Sigmoid colon (tissue), 7 donors: ENCODE measurements around the gene PLEKHG5. TPM values are rescaled to one million over a fixed set of nuclear protein-coding genes. Genes with fewer than 3 reads are reported as not detected.

Source experiments
- DNase-seq: peaks from one replicate; pipeline ENCODE4 v3.0.0-alpha.2; 2019
- H3K27ac ChIP-seq, 4 donors: fragments of 200-600 bp; sonication (generic); one replicate each; pipeline ENCODE4 v1.5.1; 2016 to 2019; ENCODE audit warnings: mild to moderate bottlenecking in 1 of 4
- H3K27me3 ChIP-seq, 3 donors: fragments of 200-600 bp; sonication (generic); one replicate each; pipeline ENCODE4 v1.5.1; 2019; ENCODE audit warnings: mild to moderate bottlenecking in 1 of 3
- H3K36me3 ChIP-seq, 4 donors: fragments of 200-600 bp; sonication (generic); one replicate each; pipeline ENCODE4 v1.5.1; 2016 to 2019
- H3K4me1 ChIP-seq, 4 donors: fragments of 200-600 bp; sonication (generic); one replicate each; pipeline ENCODE4 v1.5.1; 2017 to 2019
- H3K4me3 ChIP-seq, 4 donors: fragments of 200-600 bp; sonication (generic); one replicate each; pipeline ENCODE4 v1.5.1; 2017 to 2019; ENCODE audit warnings: mild to moderate bottlenecking in 2 of 4, moderate library complexity in 1 of 4
- H3K9me3 ChIP-seq, 4 donors: fragments of 200-600 bp in 3 of 4; sonication (generic) in 3 of 4; one replicate each; pipeline versions ENCODE4 v1.5.1 to v1.6.1; 2013 to 2019
- CTCF ChIP-seq, 4 experiments: fragments of 450-650 bp in 3 of 4; fragments of 200-600 bp in 1 of 4; IDR thresholded peaks; one replicate each; pipeline ENCODE4 v1.5.1; 2016 to 2019; ENCODE audit warnings: antibody characterized with exemption in 4 of 4, mild to moderate bottlenecking in 3 of 4, moderate library complexity in 2 of 4
- EP300 ChIP-seq, 4 donors: sonication (generic); formaldehyde crosslinking; IDR thresholded peaks; one replicate each; pipeline ENCODE4 v1.6.1; 2017; ENCODE audit warnings: antibody characterized with exemption in 4 of 4
- POLR2A ChIP-seq, 2 donors: fragments of 450-650 bp; IDR thresholded peaks; one replicate each; pipeline ENCODE4 v1.6.1; 2016; ENCODE audit warnings: antibody characterized with exemption in 2 of 2, mild to moderate bottlenecking in 2 of 2, moderate library complexity in 2 of 2
- POLR2AphosphoS5 ChIP-seq, 4 donors: sonication (generic); formaldehyde crosslinking; IDR thresholded peaks; one replicate each; pipeline ENCODE4 v1.6.1; 2017; ENCODE audit warnings: antibody characterized with exemption in 4 of 4
- WGBS, 2 donors: extraction: QIAGEN DNeasy Blood & Tissue Kit; methylation state at CpG; one replicate each; pipeline ENCODE4 v1.1.7; 2013; 5-methylcytosine and 5-hydroxymethylcytosine counted together
- intact Hi-C: fragments of 100-400 bp; cut with DNase I; formaldehyde crosslinking; loops from one replicate; pipeline ENCODE4 v1.15.1; 2023
- polyA plus RNA-seq, 3 donors: library from polyadenylated mRNA; stranded (reverse); fragments of 200-250 nt; gene quantifications; one replicate each; pipeline ENCODE4 v1.2.3, GENCODE V29; 2013
- total RNA-seq, 4 donors: library from RNA; depleted of rRNA; stranded (reverse); fragments of >200 nt; gene quantifications; one replicate each; pipeline ENCODE4 v1.1.0, GENCODE V29; 2016
- donor health status: healthy with polysubstance abuse.
- donor health status: Bipolar disorder and iron deficiency.
- donor health status: healthy.

The PLEKHG5 gene
- total and polyA plus RNA-seq, 7 donors = 2.5 to 18.8 (median 5.4) TPM

GRCh38 chr1:6513320-6513801, 21.9 kb upstream of the PLEKHG5 start:
- H3K36me3 ChIP-seq = no peaks in the 10 kb centered on the region
- H3K27ac ChIP-seq = no peak overlapping the region
- 83 to 85% methylated on average over 9 of the region's 9 CpGs for WGBS, 2 donors
- DNase-seq = no peak
- no peaks in the 10 kb centered on the region for H3K4me1 ChIP-seq
- intact Hi-C loops = no loop called here
- H3K9me3 ChIP-seq = no peaks in the 10 kb centered on the region
- no peak overlapping the region for H3K4me3 ChIP-seq
- H3K27me3 ChIP-seq = no peaks in the 10 kb centered on the region
- TF ChIP-seq POLR2AphosphoS5 (IDR thresholded peaks at IDR 0.05) (no peak), CTCF (IDR thresholded peaks at IDR 0.05) (no peak), EP300 (IDR thresholded peaks at IDR 0.05) (no peak), POLR2A (IDR thresholded peaks at IDR 0.05) (no peak)

DNA sequence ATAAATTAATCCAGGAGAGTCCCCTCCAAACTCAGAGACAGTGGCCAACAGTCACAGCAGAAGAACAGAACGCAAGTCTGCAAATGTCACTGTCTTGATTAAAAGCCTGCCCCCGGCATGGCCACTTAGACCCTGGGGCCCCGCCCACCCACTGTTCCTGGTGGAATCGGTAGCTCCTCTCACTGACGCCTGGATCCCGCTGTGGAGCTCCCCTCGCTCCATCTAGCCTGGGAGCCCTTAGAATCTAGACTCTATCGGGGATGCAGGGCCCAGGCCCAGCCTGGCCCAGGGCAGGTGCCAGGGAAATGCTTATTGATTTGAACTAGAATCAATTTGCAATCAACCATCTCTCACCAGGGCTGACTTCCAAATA, 21.4 kb upstream of the PLEKHG5 start:
- TF ChIP-seq EP300 (IDR thresholded peaks at IDR 0.05) = no peak
- no peak for TF ChIP-seq POLR2AphosphoS5 (IDR thresholded peaks at IDR 0.05)
- Histone ChIP-seq H3K4me3 (no peak overlapping the region), H3K9me3 (no peaks in the 10 kb centered on the region), H3K36me3 (no peaks in the 10 kb centered on the region), H3K4me1 (no peaks in the 10 kb centered on the region), H3K27ac (no peak overlapping the region), H3K27me3 (no peaks in the 10 kb centered on the region)
- no peak for DNase-seq
- intact Hi-C loops = no loop called here
- 80 to 87% methylated on average over 8 of the region's 8 CpGs for WGBS, 2 donors

DNA sequence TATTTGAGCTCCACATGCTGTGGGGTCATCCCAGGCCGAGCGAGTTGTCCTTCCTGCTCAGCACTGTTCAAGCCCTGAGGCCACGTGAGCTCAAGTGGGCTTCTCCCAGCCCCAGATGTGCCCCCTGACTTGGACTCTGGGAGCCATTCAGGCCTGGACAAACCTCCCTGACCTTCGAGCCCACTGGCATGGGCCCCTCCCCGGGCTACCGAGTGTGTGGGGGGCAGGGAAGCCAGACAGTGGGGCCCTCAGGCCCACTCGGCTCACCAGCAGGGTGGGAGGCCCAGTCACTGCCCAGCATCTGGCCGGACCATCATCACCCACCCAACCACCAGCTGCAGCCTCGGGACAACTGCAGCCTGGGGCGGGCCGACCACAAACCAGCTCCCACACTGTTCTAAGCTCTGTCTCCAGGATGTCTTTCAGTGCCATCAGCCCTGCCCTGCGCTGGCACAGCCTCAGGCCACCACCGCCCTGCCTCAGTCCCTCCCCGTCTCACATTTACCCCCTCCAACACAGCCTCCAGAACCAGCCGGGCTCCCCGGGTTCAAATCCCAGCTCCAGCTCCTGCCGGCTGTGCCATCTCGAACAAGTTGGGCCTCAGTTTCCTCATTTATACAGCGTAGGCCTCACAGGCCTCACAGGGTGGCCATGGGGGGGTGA, 20.9 kb upstream of the PLEKHG5 start:
- Histone ChIP-seq H3K9me3 (no peaks in the 10 kb centered on the region), H3K27ac (no peak overlapping the region), H3K27me3 (no peaks in the 10 kb centered on the region), H3K4me3 (no peak overlapping the region), H3K4me1 (no peaks in the 10 kb centered on the region), H3K36me3 (no peaks in the 10 kb centered on the region)
- WGBS, 2 donors = 88 to 90% methylated on average over 19 of the region's 19 CpGs
- TF ChIP-seq POLR2AphosphoS5 (IDR thresholded peaks at IDR 0.05) (no peak), EP300 (IDR thresholded peaks at IDR 0.05) (no peak), CTCF (IDR thresholded peaks at IDR 0.05) (no peak), POLR2A (IDR thresholded peaks at IDR 0.05) (no peak)
- DNase-seq = no peak
- intact Hi-C loops = no loop called here

- Histone ChIP-seq H3K9me3 (no peaks in the 10 kb centered on the region), H3K36me3 (no peaks in the 10 kb centered on the region), H3K27me3 (no peaks in the 10 kb centered on the region), H3K4me3 (no peak overlapping the region), H3K4me1 (no peaks in the 10 kb centered on the region), H3K27ac (no peak overlapping the region)
- 87 to 88% methylated on average over 16 of the region's 16 CpGs for WGBS, 2 donors
- no peak for TF ChIP-seq POLR2A (IDR thresholded peaks at IDR 0.05)
- DNase-seq = no peak
- intact Hi-C loops = no loop called here
Observed at GRCh38 chr1:6511561-6512244, 20.2 kb upstream of the PLEKHG5 start.

GRCh38 chr1:6511056-6511455, 19.6 kb upstream of the PLEKHG5 start:
- Histone ChIP-seq H3K4me1 (no peaks in the 10 kb centered on the region), H3K27ac (no peak overlapping the region)
- 80 to 89% methylated on average over 6 of the region's 6 CpGs for WGBS, 2 donors

More at GRCh38 chr1:6511056-6511455, 19.6 kb upstream of the PLEKHG5 start:
- no peak for DNase-seq
- intact Hi-C loops = no loop called here
- Histone ChIP-seq H3K36me3 (no peaks in the 10 kb centered on the region), H3K9me3 (no peaks in the 10 kb centered on the region), H3K27me3 (no peaks in the 10 kb centered on the region), H3K4me3 (no peak overlapping the region)
- TF ChIP-seq POLR2AphosphoS5 (IDR thresholded peaks at IDR 0.05) (no peak), EP300 (IDR thresholded peaks at IDR 0.05) (no peak), CTCF (IDR thresholded peaks at IDR 0.05) (no peak)
